ENCODE results near the gene MYRIP.
"Not testable (repeated sequence)": the region's sequence is repeated elsewhere in the genome, so short reads cannot be mapped to it uniquely, and the experiment has no call there.

Gene MYRIP

GRCh38 chr3:39809181-39809994 lies at the start of gene MYRIP:
TSS of gene MYRIP (plus strand) at chr3:39809609. CDS start at chr3:39900817, 91,208 bp downstream.
- no peak for DNase-seq

GRCh38 chr3:39760325-39760724 lies 49.1 kb upstream of the MYRIP start:
- DNase-seq = no peak

GRCh38 chr3:39762537-39763070 lies 46.8 kb upstream of the MYRIP start:
- no peak for DNase-seq

GRCh38 chr3:39763390-39763789 lies 46.0 kb upstream of the MYRIP start:
- no peak for DNase-seq

GRCh38 chr3:39765575-39765974 lies 43.8 kb upstream of the MYRIP start:
- no peak for DNase-seq

- no peak for DNase-seq
These were observed 43.0 kb upstream of the MYRIP start for GRCh38 chr3:39766433-39766832.

- DNase-seq = not testable (repeated sequence)
These were observed 42.5 kb upstream of the MYRIP start for GRCh38 chr3:39766909-39767308.

GRCh38 chr3:39778168-39778567 lies 31.2 kb upstream of the MYRIP start:
- not testable (repeated sequence) for DNase-seq

GRCh38 chr3:39779511-39780230 lies 29.7 kb upstream of the MYRIP start:
- no peak for DNase-seq

- no peak for DNase-seq
These were observed 29.1 kb upstream of the MYRIP start for GRCh38 chr3:39780352-39780751.

GRCh38 chr3:39781025-39781424 lies 28.4 kb upstream of the MYRIP start:
- DNase-seq = no peak

- DNase-seq = no peak
These were observed 27.8 kb upstream of the MYRIP start for GRCh38 chr3:39781632-39782031.

- no peak for DNase-seq
These were observed 25.7 kb upstream of the MYRIP start for GRCh38 chr3:39783680-39784079.

- DNase-seq = no peak
These were observed 24.5 kb upstream of the MYRIP start for GRCh38 chr3:39784922-39785321.

- no peak for DNase-seq
These were observed 21.1 kb upstream of the MYRIP start for GRCh38 chr3:39788128-39788883.

GRCh38 chr3:39791603-39792002 lies 17.8 kb upstream of the MYRIP start:
- no peak for DNase-seq

- no peak for DNase-seq
These were observed 14.5 kb upstream of the MYRIP start for GRCh38 chr3:39794880-39795279.

- no peak for DNase-seq
These were observed 8.2 kb upstream of the MYRIP start for GRCh38 chr3:39801216-39801615.

GRCh38 chr3:39802486-39802885 lies 6.9 kb upstream of the MYRIP start:
- not testable (repeated sequence) for DNase-seq

GRCh38 chr3:39803956-39804355 lies 5.5 kb upstream of the MYRIP start:
- DNase-seq = no peak

GRCh38 chr3:39804951-39805350 lies 4.5 kb upstream of the MYRIP start:
- no peak for DNase-seq

- DNase-seq = no peak
These were observed 3.8 kb upstream of the MYRIP start for GRCh38 chr3:39805650-39806049.

- no peak for DNase-seq
These were observed 2.6 kb upstream of the MYRIP start for GRCh38 chr3:39806820-39807219.

All from activated effector memory CD4-positive, alpha-beta T cell treated with anti-CD3 and anti-CD28 coated beads, Interleukin-2, amount 50 U/mL, for 16 hours (primary cell).